Upper lobe of left lung (tissue), 6 donors: Measurements from ENCODE around the gene LRP8. TPM values are rescaled to one million over a fixed set of nuclear protein-coding genes. Genes with fewer than 3 reads are reported as not detected.

Experiments
- ATAC-seq, 2 donors: fragments of 200-7000 bp; cut with Tn5 transposase; one replicate each; pipeline ENCODE4 v1.9.1; 2022; ENCODE audit warnings: mild to moderate bottlenecking in 2 of 2, moderate library complexity in 2 of 2; ENCODE audit not compliant: low FRiP score in 2 of 2
- DNase-seq, 2 donors: peaks; one replicate each; pipeline ENCODE4 v3.0.0-alpha.2; 2019 to 2020
- H3K27ac ChIP-seq, 4 donors: fragments of 200-600 bp; sonication (generic); one replicate each; pipeline ENCODE4 v1.5.1; 2016 to 2019
- H3K27me3 ChIP-seq, 4 donors: fragments of 200-600 bp; sonication (generic); one replicate each; pipeline ENCODE4 v1.5.1; 2017 to 2019
- H3K36me3 ChIP-seq, 4 donors: fragments of 200-600 bp; sonication (generic); one replicate each; pipeline ENCODE4 v1.5.1; 2016 to 2019
- H3K4me1 ChIP-seq, 4 donors: fragments of 200-600 bp; sonication (generic); one replicate each; pipeline ENCODE4 v1.5.1; 2018 to 2019
- H3K4me3 ChIP-seq, 4 donors: fragments of 200-600 bp; sonication (generic); one replicate each; pipeline ENCODE4 v1.5.1; 2017 to 2019; ENCODE audit warnings: mild to moderate bottlenecking in 2 of 4, moderate library complexity in 1 of 4
- H3K9me3 ChIP-seq, 4 donors: fragments of 200-600 bp; sonication (generic); one replicate each; pipeline ENCODE4 v1.5.1; 2018 to 2019
- EP300 ChIP-seq, 4 donors: sonication (generic); formaldehyde crosslinking; IDR thresholded peaks; one replicate each; pipeline ENCODE4 v1.5.1; 2017; ENCODE audit warnings: antibody characterized with exemption in 4 of 4, control low read depth in 2 of 4
- POLR2A ChIP-seq, 4 donors: fragments of 450-650 bp; IDR thresholded peaks; one replicate each; pipeline ENCODE4 v1.5.1; 2016 to 2017; ENCODE audit warnings: antibody characterized with exemption in 4 of 4, mild to moderate bottlenecking in 2 of 4
- POLR2AphosphoS5 ChIP-seq, 2 donors: sonication (generic); formaldehyde crosslinking; IDR thresholded peaks; one replicate each; pipeline ENCODE4 v1.5.1; 2017; ENCODE audit warnings: antibody characterized with exemption in 2 of 2
- WGBS, 2 donors: methylation state at CpG; one replicate each; pipeline ENCODE4 v1.1.5; 2017 to 2018; 5-methylcytosine and 5-hydroxymethylcytosine counted together
- total RNA-seq, 6 donors: library from RNA; depleted of rRNA in 4 of 6; stranded (reverse); fragments of >200 nt in 4 of 6; gene quantifications; one replicate each; pipeline versions ENCODE4 v1.1.0 to v1.2.1, GENCODE V29; 2016 to 2021
- TF ChIP-seq, protein P1 (sequence below), 6 experiments: fragments of 450-650 bp in 4 of 6; fragments of 200-600 bp in 2 of 6; sonication (generic) in 2 of 6; IDR thresholded peaks; one replicate each; pipeline ENCODE4 v1.5.1; 2016 to 2019; ENCODE audit warnings: antibody characterized with exemption in 6 of 6
- donor health status: DM: no; HTN: no; CAD: no; lungs with moderate emphysema.
- donor health status: DM: no; HTN: yes; CAD: no; lungs with severe emphysema.

Gene LRP8
- total RNA-seq, 6 donors from 2014 or later, result 4.6 to 23.0 (median 11.1) TPM

GRCh38 chr1:53195246-53196016 is 132.4 kb downstream of the LRP8 start:
- WGBS, 2 donors, result 85% methylated on average over 11 of the region's 11 CpGs
- TF ChIP-seq, protein P1, sequence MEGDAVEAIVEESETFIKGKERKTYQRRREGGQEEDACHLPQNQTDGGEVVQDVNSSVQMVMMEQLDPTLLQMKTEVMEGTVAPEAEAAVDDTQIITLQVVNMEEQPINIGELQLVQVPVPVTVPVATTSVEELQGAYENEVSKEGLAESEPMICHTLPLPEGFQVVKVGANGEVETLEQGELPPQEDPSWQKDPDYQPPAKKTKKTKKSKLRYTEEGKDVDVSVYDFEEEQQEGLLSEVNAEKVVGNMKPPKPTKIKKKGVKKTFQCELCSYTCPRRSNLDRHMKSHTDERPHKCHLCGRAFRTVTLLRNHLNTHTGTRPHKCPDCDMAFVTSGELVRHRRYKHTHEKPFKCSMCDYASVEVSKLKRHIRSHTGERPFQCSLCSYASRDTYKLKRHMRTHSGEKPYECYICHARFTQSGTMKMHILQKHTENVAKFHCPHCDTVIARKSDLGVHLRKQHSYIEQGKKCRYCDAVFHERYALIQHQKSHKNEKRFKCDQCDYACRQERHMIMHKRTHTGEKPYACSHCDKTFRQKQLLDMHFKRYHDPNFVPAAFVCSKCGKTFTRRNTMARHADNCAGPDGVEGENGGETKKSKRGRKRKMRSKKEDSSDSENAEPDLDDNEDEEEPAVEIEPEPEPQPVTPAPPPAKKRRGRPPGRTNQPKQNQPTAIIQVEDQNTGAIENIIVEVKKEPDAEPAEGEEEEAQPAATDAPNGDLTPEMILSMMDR (IDR thresholded peaks at IDR 0.05), result no peak
- TF ChIP-seq EP300 (IDR thresholded peaks at IDR 0.05), result no peak
- no peak for TF ChIP-seq POLR2A (IDR thresholded peaks at IDR 0.05)
- no peak for TF ChIP-seq POLR2AphosphoS5 (IDR thresholded peaks at IDR 0.05)

More at GRCh38 chr1:53195246-53196016, 132.4 kb downstream of the LRP8 start:
- Histone ChIP-seq H3K27ac (peak overlapping the region in 3 of 4 donors; percentile 95 to 99 (median 97)), H3K9me3 (no peaks in the 10 kb centered on the region), H3K27me3 (no peaks in the 10 kb centered on the region), H3K36me3 (no peaks in the 10 kb centered on the region), H3K4me3 (peak overlapping the region in 2 of 4 donors; percentile 72 to 94), H3K4me1 (peaks cover 16 to 30% (median 24%) of the 10 kb centered on the region in 4 donors)
- ATAC-seq, result no peak
- no peak for DNase-seq

Other genes with a start within 250 kb of the LRP8 start
- 1 to 10 TPM in 2 of 6 donors, under 1 TPM in 2, not detected in 2; 0.37 to 1.3 (median 0.77) TPM for gene SLC1A7, start 185.4 kb downstream of the LRP8 start, total RNA-seq
- 10 to 100 TPM; 16.8 to 39.2 (median 27.6) TPM for gene CPT2, start 131.2 kb downstream of the LRP8 start, total RNA-seq
- 10 to 100 TPM; 28.0 to 61.3 (median 42.4) TPM for gene CZIB, start 107.4 kb downstream of the LRP8 start, total RNA-seq
- 10 to 100 TPM; 18.6 to 49.8 (median 33.8) TPM for gene MAGOH, start 89.6 kb downstream of the LRP8 start, total RNA-seq
- gene DMRTB1, start 131.3 kb upstream of the LRP8 start, total RNA-seq, result not detected